ENCODE measurements around the gene FBXL5. TPM values are rescaled to one million over a fixed set of nuclear protein-coding genes. Genes with fewer than 3 reads are reported as not detected.

The FBXL5 gene
- total RNA-seq, 2 experiments from 2014 or later, result 43.5 to 102 TPM

- BruUV-seq (replicated peaks), result no TSS peak
- Histone ChIP-seq H3K27ac (ENCODE audit: low read depth, low read length, poor library complexity, severe bottlenecking) (no peak overlapping the region), H4K20me1 (ENCODE audit: insufficient read depth, low read length) (no peaks in the 10 kb centered on the region), H3K4me1 (ENCODE audit: insufficient read depth, low read length, poor library complexity, severe bottlenecking) (no peaks in the 10 kb centered on the region), H3K9me2 (ENCODE audit: insufficient read depth, low read length) (no peaks in the 10 kb centered on the region), H3K36me3 (ENCODE audit: insufficient read depth, low read length) (no peaks in the 10 kb centered on the region), H3K9me3 (ENCODE audit: low read length) (no peaks in the 10 kb centered on the region), H3K79me2 (ENCODE audit: insufficient read depth, low read depth, low read length) (no peaks in the 10 kb centered on the region), H3K4me2 (ENCODE audit: low read length) (no peak overlapping the region), H3K4me3 (ENCODE audit: low read depth, low read length, poor library complexity, severe bottlenecking) (no peak overlapping the region), H2AFZ (ENCODE audit: low read length) (no peak overlapping the region)
- ChIA-PET CTCF (ENCODE audit: unreplicated experiment) (no interaction called here), POLR2A (interaction anchor here (0.6 kb wide), 1 partner anchor 35 kb away, joined by 3 read pairs; no protein-coding TSS in a partner anchor)
- intact Hi-C loops (cut with micrococcal nuclease; ENCODE audit: unreplicated experiment), result no loop called here
- no peak for DNase-seq (ENCODE audit: low spot score)
- no peak for TF ChIP-seq EZH2phosphoT487 (IDR thresholded peaks at IDR 0.05; ENCODE audit: borderline replicate concordance, low read depth, low read length)
- no peak for TF ChIP-seq CTCF (conservative IDR thresholded peaks at IDR 0.05; ENCODE audit: low read length)
Observed at GRCh38 chr4:15557786-15558550, 97.2 kb downstream of the FBXL5 start.

GRCh38 chr4:15556511-15557092 is 98.6 kb downstream of the FBXL5 start:
- BruUV-seq (replicated peaks), result no TSS peak
- Histone ChIP-seq H3K27ac (ENCODE audit: low read depth, low read length, poor library complexity, severe bottlenecking) (no peak overlapping the region), H3K79me2 (ENCODE audit: insufficient read depth, low read depth, low read length) (no peaks in the 10 kb centered on the region), H4K20me1 (ENCODE audit: insufficient read depth, low read length) (no peaks in the 10 kb centered on the region), H3K36me3 (ENCODE audit: insufficient read depth, low read length) (no peaks in the 10 kb centered on the region), H3K4me1 (ENCODE audit: insufficient read depth, low read length, poor library complexity, severe bottlenecking) (no peaks in the 10 kb centered on the region), H3K9me3 (ENCODE audit: low read length) (no peaks in the 10 kb centered on the region), H3K4me3 (ENCODE audit: low read depth, low read length, poor library complexity, severe bottlenecking) (no peak overlapping the region), H2AFZ (ENCODE audit: low read length) (no peak overlapping the region), H3K4me2 (ENCODE audit: low read length) (no peak overlapping the region), H3K9me2 (ENCODE audit: insufficient read depth, low read length) (no peaks in the 10 kb centered on the region)
- ChIA-PET POLR2A (no interaction called here), CTCF (ENCODE audit: unreplicated experiment) (no interaction called here)
- intact Hi-C loops (cut with micrococcal nuclease; ENCODE audit: unreplicated experiment), result no loop called here
- DNase-seq (ENCODE audit: low spot score), result no peak
- TF ChIP-seq CTCF (conservative IDR thresholded peaks at IDR 0.05; ENCODE audit: low read length) (no peak), EZH2phosphoT487 (IDR thresholded peaks at IDR 0.05; ENCODE audit: borderline replicate concordance, low read depth, low read length) (no peak)

Other genes with a start within 250 kb of the FBXL5 start
- gene C1QTNF7, start 227.3 kb downstream of the FBXL5 start, total RNA-seq (2014; rRNA removed; shearing (Covaris generic)), result not detected in 2 replicates
- gene C1QTNF7, start 227.3 kb downstream of the FBXL5 start, total RNA-seq (2022), result not detected in 2 replicates
- gene CC2D2A, start 185.5 kb downstream of the FBXL5 start, total RNA-seq (2014; rRNA removed; shearing (Covaris generic)), result not detected in 2 replicates
- not detected in 2 replicates for gene CC2D2A, start 185.5 kb downstream of the FBXL5 start, total RNA-seq (2022)
- gene FAM200B, start 26.5 kb upstream of the FBXL5 start, total RNA-seq (2014; rRNA removed; shearing (Covaris generic)), result 11.0 and 11.5 TPM in 2 replicates
- 25.0 and 31.7 TPM in 2 replicates for gene FAM200B, start 26.5 kb upstream of the FBXL5 start, total RNA-seq (2022)
- 0.50 and 0.67 TPM in 2 replicates for gene BST1, start 47.7 kb upstream of the FBXL5 start, total RNA-seq (2014; rRNA removed; shearing (Covaris generic))
- gene BST1, start 47.7 kb upstream of the FBXL5 start, total RNA-seq (2022), result 0.21 TPM in 1 of 2 replicates, not detected in the other
- 92.0 and 103 TPM in 2 replicates for gene CD38, start 123.0 kb upstream of the FBXL5 start, total RNA-seq (2014; rRNA removed; shearing (Covaris generic))
- gene CD38, start 123.0 kb upstream of the FBXL5 start, total RNA-seq (2022), result 176 and 214 TPM in 2 replicates